HG03442 (cell line): ENCODE results near the gene PWWP2B.

Experiments
- ATAC-seq: cut with Tn5 transposase; IDR thresholded peaks from one replicate; pipeline ENCODE4 v1.9.1; 2021; ENCODE audit warnings: mild to moderate bottlenecking, moderate library complexity; ENCODE audit not compliant: unreplicated experiment

Gene PWWP2B

DNA sequence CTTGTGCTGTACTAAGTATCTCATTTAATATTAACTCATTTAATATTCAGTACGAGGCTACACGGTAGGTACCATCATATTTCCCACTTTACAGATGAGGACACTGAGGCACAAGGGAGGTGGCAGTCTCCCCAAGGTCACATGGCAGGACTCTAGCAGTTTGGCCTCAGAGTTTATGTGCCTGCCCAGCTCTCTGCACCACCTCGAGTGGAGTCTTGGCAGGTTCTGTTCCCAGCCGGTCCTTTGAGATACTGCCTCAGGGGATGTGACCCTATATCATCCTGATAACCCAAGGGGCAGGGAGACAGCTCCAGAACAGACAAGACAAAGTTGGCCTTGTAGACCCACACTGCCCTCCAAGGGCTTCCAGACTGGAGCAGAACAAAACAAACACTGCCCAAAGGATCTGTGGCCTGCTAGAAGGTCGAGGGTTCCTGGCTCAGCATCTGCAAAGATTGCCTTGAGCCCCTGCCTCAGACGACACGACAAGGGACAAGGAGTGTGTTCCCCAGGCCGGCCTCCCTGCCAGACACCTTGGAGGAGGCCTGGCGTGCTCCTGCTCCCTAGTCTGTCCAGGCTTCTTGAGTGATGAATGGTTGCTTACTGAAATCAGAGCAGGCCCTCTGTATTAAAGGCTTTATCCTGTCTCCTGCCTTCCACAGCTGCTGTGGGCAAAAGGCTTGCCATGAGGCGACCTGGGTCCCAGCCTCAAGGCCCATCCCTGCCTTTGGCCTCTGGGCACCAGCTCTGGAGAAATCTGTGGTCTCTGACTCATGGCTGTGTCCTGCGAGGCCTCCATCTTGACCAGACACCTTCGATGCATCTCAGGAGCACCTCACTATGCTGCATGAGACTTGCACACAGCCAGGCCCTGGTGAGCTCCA lies 3.9 kb upstream of the PWWP2B start:
- ATAC-seq, result no peak

GRCh38 chr10:132393695-132394181 lies 3.3 kb upstream of the PWWP2B start:
- ATAC-seq, result no peak

DNA sequence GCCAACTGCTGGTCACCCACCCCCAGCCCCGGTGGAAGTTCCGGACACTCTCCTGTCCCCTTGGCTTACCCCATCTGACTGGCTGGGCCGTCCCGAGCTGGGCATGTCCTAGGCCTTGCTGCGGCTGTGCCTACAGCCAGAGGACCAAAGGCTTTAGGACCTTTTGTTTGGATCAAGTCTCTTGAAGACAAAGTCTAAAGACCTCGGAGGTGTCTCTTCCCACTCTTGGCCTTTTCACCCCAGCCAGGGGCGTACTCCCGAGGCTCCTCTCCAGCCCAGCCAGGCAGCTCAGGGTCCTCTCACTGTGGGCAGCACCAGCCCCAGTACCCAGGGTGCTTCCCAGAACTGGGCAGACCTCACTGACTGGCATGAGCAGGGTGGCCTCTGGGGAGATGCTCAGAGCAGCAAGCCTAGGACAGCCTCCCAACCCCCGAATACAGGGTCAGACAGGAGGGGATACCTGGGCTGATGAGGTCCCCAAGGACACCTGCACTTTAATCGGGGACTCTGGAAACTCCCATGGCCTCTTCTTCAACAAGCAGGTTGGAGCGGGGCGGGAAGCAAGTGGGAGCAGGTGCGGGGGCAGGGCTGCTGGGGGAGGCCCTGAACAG lies 2.7 kb upstream of the PWWP2B start:
- ATAC-seq, result no peak

GRCh38 chr10:132394936-132395703 lies 1.9 kb upstream of the PWWP2B start:
- no peak for ATAC-seq

DNA sequence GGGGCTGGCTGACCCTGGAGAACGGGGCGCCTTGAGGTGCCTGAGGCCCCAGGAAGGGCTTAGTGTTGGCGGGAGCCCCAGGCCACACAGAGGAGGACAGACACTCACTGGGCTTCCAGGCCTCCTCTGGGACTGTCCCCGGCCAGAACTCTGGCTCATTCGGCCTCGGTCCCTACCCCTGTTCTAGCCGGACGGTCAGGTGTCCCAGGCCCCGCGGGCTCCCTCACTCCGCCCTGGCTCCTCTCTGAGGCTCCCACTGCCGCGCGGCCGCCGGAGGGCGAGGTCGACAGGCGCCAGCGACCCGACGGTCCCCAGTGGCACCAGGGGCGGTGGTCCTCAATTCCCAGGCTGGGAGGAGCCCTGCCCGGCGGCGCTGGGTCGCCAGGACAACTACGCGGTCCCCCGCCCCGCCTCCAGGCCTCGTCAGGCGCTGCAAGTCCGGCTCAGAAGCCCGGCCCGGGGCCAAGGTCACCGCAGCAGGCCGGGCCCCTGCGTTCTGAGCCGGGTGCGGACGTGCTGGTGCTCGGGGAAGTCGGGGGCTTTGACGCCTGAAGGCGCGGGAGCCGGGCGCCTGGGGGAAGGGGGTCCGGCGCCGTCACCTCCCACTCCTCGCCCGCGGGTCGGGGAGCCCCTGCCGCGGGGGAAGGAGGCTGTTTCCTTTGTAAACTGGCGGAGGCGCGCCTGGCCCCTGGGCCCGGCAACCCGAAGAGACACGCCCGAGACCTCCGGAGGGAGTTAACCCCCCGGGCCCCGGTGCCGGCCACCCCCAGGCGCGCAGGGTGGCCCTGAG lies 1.1 kb upstream of the PWWP2B start:
- peak; percentile 10 for ATAC-seq

- ATAC-seq, result peak; percentile 29
Measured at GRCh38 chr10:132396494-132397035, 435 bp upstream of the PWWP2B start.

DNA sequence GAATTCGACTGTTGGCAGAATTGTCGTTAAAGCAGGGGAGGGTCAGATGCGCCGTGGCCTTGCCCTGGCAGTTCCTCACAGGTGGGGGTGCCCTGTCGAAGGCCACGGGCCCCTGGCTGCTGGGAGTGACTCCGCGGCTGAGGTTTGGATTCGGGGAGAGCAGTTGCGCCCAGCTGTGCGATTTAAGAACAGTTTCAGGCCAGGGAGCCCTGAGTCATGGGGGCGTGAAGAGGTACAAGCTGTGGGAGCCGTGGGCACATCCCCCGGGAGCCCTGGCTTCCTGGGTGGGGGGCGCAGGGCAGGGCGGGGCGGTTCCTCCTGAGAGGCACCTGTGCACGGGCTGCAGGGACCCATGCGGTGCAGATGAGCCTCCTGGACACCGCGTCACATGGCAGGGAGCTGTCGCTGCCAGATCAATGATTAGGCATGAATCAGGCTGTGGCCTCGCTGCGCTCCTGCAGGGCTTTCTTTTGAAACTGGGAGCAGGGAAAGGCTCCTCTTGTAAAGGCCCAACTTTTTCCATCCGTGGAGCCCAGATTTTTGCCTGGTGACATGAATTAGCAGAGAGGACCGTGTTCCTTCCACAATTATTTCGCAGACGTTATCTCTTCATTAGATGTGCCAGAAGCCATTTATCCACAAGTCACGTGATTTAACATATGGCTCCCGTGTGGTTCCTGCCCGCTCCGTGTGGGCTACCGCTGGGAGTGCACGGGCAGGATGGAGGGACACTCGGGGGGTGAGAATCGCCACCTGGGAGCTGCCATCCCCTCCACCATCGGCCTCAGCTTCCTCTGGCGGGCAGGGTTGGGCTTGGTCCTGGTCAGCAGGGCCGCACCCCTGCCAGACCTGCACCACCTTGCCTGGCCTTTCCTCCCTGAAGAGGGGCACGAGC lies 918 bp downstream of the PWWP2B start:
- no peak for ATAC-seq

GRCh38 chr10:132398566-132398991 lies 1.6 kb downstream of the PWWP2B start:
- ATAC-seq, result no peak

DNA sequence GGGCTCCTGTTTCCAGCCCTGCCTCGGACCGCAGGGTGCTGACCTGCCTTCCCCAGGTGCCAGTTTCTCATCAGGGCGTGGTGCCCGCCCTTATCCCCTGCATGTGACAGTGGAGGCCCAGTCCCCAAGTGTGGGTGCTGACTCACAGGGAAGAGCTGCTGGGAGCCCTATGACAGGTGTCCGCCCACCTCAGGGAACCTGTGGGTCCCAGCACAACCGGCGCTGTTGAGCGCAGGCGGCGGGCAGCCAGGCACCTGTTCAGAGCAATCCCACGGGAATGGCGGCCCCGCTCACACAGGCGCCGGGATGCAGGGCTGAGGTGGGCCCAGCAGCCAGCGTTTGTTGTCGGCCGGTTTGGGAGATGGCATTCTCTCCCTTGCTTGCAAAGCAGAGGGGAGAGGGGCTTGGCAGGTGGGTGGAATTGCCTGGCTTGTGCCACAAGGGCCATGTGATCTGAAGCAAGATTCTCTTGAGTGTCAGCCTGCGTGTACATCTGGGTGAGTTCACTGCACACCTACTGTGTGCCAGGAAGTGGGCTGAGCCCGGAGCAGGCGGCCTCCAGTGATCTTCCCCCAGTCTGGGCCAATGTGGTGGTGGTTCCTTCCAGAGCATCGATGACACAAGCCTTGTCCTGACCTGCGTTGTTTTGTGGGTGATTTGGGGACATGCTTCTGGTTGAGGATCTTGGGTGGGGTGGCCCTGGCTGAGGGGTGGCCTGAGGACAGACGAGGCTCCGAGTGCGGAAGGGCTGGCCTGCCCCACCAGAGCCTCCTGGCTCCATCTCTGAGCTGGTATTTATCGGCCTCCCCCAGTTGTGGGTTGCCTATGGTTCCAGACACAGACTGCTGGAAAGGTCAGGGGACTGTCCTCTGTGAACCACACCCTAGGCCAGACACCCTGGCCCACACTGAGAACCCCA lies 2.4 kb downstream of the PWWP2B start:
- ATAC-seq, result no peak

GRCh38 chr10:132400041-132400546 lies 3.1 kb downstream of the PWWP2B start:
- ATAC-seq, result no peak

DNA sequence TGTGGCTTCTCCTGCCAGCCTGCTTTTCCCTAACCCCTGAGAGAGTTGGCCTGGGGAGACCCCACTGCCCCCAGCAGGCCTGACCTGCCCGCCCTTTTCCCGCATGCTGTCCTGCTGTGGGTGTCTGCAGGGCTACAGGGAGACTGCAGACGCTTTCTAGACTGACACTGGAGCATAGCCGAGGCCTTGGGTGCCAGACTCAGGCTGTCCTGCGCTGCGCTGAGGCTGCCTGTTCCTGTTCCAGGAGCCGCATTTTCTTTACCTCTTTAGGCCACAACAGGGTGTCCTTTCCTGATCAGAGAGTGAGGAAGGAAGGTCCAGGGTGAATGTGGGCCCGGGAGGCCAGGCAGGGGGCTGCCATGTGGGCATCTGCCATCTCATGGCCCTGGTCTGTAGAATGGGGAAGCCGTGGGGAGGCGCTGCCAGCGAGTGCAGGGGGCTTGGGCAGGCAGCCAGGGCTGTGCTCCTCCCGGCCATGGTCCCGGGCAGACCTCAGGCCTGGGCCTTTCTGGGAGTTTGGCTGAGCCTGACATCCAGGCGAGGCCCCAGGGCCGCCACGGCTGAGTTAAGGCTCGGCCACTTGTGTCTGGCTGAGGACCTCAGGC lies 3.6 kb downstream of the PWWP2B start:
- ATAC-seq, result no peak

DNA sequence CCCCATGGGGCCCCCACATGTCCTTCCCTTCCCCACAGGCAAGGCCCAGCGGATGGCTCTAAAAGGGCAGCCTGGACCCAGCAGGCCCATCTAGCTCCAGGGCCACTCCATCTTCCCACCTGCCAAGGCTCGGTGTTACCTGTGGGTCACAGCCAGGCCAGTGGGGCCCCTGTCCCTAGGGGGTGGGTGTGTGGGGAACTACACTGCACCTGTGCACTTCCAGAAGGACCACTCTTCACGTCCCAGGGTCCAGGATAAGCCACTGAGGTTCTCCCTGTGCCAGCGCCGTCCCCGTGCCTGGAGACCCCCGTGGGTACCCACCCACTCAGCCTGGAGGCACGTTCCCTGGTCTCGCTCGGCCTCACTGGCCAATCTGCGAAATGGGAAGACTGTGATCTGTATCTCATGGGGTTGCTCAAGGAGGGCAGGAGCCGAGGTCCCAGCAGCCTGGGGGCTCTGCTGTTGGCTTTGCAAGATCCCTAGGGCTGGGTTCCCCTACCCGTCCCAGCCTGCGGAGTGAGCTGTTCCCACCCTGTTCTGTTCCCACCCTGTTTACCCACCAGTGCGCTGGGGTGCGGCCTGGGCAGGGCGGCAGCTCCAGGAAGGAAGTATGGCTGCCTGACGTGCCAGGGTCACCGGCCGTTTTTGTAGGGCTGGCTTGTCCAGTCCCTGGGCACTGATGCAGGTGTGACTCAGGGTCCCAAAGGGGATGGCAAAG lies 4.6 kb downstream of the PWWP2B start:
- no peak for ATAC-seq

DNA sequence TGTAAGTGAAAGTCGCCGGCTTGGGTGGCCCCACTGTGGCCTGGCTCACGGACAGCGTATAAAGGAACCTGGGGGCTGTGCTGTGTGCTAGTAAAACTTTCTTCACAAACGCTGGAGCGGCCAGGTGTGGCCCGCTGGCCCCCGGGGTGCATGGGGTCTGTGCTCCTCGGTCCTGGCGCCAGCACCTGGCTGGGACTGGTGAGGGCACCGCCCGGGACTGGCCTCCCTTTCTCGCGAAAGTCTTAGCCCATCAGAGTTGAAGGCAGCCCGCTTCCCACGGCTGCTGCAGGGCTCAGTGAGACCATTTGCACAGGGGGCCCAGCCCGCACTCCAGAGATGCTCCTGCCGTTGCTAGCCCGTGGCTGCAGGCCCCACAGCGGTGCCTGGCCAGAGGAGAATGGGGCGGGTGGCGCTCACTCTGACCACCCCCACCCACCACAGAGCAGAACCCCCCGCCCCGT lies 5.8 kb downstream of the PWWP2B start:
- no peak for ATAC-seq

GRCh38 chr10:132403511-132404168 lies 6.6 kb downstream of the PWWP2B start:
- no peak for ATAC-seq

GRCh38 chr10:132404169-132404880 lies 7.3 kb downstream of the PWWP2B start:
- ATAC-seq, result no peak
